GM19193 (cell line): ENCODE results near the gene C2orf72.

ENCODE experiments used
- POLR2A ChIP-seq: IDR thresholded peaks from 4 replicates; pipeline ENCODE4 v1.6.1; 2011; ENCODE audit not compliant: insufficient read depth, insufficient read length; ENCODE audit errors: extremely low read depth

C2orf72 gene

DNA sequence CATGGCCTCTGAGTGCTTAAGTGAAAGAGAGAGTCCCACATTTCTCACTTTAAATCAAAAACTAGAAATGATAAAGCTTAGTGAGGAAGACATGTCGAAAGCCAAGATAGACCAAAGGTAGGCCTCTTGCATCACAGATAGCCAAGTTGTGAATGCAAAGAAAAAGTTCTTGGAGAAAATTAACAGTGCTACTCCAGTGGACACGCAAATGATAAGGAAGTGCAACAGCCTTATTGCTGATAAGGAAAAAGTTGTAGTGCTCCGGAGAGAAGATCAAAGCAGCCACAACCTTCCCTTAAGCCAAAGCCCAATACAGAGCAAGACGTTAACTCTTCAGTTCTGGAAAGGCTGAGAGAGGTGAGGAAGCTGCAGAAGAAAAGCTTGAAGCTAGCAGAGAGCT lies 51.4 kb downstream of the C2orf72 start:
- TF ChIP-seq POLR2A: no peak

GRCh38 chr2:231093933-231094332 lies 56.6 kb downstream of the C2orf72 start:
- no peak for TF ChIP-seq POLR2A

DNA sequence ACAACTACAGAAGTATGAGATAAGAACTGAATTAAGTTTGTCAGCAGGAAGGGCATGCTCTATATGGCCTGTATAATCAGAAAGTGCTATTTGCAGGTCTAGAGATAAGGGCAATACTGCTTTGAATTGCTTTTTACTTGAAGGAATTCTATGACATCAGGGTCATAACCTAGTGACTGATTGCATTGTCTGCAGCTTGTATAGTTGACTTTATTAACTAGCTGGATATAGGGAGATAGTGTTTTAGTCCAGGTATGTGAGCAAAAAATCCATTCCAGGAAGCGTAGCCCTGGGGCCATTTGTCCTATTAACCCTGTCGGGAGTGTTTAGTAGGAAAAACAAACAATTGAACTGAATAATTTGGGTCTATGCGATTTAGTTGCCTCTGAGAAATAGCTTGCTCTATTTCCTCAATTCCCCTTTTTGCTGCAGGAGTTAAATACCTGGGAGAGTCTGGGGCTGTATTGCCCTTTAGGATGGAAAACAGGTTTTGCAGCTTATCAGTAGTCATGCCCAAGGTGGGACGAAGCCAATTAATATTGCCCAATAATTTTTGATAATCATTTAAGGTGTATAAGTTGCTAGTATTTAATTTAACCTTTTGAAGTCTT lies 57.5 kb downstream of the C2orf72 start:
- no peak for TF ChIP-seq POLR2A
